GM19467 (cell line): ENCODE data around the gene KSR1.
"Not testable (repeated sequence)": the region's sequence is repeated elsewhere in the genome, so short reads cannot be mapped to it uniquely, and the experiment has no call there.

Source experiments
- ATAC-seq: cut with Tn5 transposase; IDR thresholded peaks from one replicate; pipeline ENCODE4 v1.9.1; 2021; ENCODE audit warnings: mild to moderate bottlenecking, moderate library complexity; ENCODE audit not compliant: unreplicated experiment

The KSR1 gene

GRCh38 chr17:27671591-27671910 lies 215.3 kb downstream of the KSR1 start:
- ATAC-seq, result no peak

GRCh38 chr17:27671977-27672480 lies 215.8 kb downstream of the KSR1 start:
- not testable (repeated sequence) for ATAC-seq

- ATAC-seq, result no peak
Observed at GRCh38 chr17:27674335-27674734, 218.1 kb downstream of the KSR1 start.
